Femur (tissue), 1 donor: ENCODE data around the gene SSH2.
A peak's percentile ranks its signal among the peaks of the same experiment; 100 is the strongest.

Experiments
- DNase-seq: peaks from one replicate; pipeline ENCODE4 v3.0.0-alpha.2; 2017

SSH2 gene

GRCh38 chr17:29776026-29776425 lies 154.0 kb downstream of the SSH2 start:
- DNase-seq: no peak

- no peak for DNase-seq
Measured at GRCh38 chr17:29772981-29773380, 157.0 kb downstream of the SSH2 start.

GRCh38 chr17:29771546-29771945 lies 158.5 kb downstream of the SSH2 start:
- DNase-seq: no peak

- no peak for DNase-seq
Measured at GRCh38 chr17:29769225-29769624, 160.8 kb downstream of the SSH2 start.

GRCh38 chr17:29766796-29767327 lies 163.2 kb downstream of the SSH2 start:
- DNase-seq: no peak

GRCh38 chr17:29764748-29765147 lies 165.3 kb downstream of the SSH2 start:
- DNase-seq: no peak

GRCh38 chr17:29764217-29764616 lies 165.8 kb downstream of the SSH2 start:
- no peak for DNase-seq

- no peak for DNase-seq
Measured at GRCh38 chr17:29763273-29763672, 166.8 kb downstream of the SSH2 start.

GRCh38 chr17:29761040-29761761 lies 168.8 kb downstream of the SSH2 start:
- DNase-seq: peak; percentile 92

- no peak for DNase-seq
Measured at GRCh38 chr17:29760279-29761039, 169.6 kb downstream of the SSH2 start.

GRCh38 chr17:29758255-29758654 lies 171.8 kb downstream of the SSH2 start:
- no peak for DNase-seq

GRCh38 chr17:29757788-29758187 lies 172.2 kb downstream of the SSH2 start:
- no peak for DNase-seq

GRCh38 chr17:29753845-29754439 lies 176.1 kb downstream of the SSH2 start:
- DNase-seq: no peak

GRCh38 chr17:29749045-29749825 lies 180.8 kb downstream of the SSH2 start:
- no peak for DNase-seq

- DNase-seq: no peak
Measured at GRCh38 chr17:29748400-29748799, 181.6 kb downstream of the SSH2 start.

GRCh38 chr17:29747660-29748059 lies 182.4 kb downstream of the SSH2 start:
- DNase-seq: no peak

- no peak for DNase-seq
Measured at GRCh38 chr17:29746669-29747068, 183.4 kb downstream of the SSH2 start.

- DNase-seq: no peak
Measured at GRCh38 chr17:29744121-29744520, 185.9 kb downstream of the SSH2 start.

GRCh38 chr17:29742210-29742513 lies 187.9 kb downstream of the SSH2 start:
- DNase-seq: no peak

- no peak for DNase-seq
Measured at GRCh38 chr17:29740017-29740416, 190.0 kb downstream of the SSH2 start.

- no peak for DNase-seq
Measured at GRCh38 chr17:29734640-29735039, 195.4 kb downstream of the SSH2 start.

GRCh38 chr17:29733166-29733565 lies 196.9 kb downstream of the SSH2 start:
- no peak for DNase-seq

GRCh38 chr17:29732613-29733012 lies 197.4 kb downstream of the SSH2 start:
- DNase-seq: no peak
